Esophagus squamous epithelium (tissue), 4 donors: Measurements from ENCODE around the gene APOO.

Experiments
- CTCF ChIP-seq, 6 experiments: fragments of 450-650 bp in 4 of 6; fragments of 200-600 bp in 2 of 6; sonication (generic) in 2 of 6; IDR thresholded peaks; one replicate each; pipeline ENCODE4 v1.5.1; 2016 to 2019; ENCODE audit warnings: antibody characterized with exemption in 6 of 6, mild to moderate bottlenecking in 4 of 6, moderate library complexity in 4 of 6
- POLR2A ChIP-seq, 4 donors: fragments of 450-650 bp; IDR thresholded peaks; one replicate each; pipeline ENCODE4 v1.6.1; 2017; ENCODE audit warnings: antibody characterized with exemption in 4 of 4, mild to moderate bottlenecking in 4 of 4, moderate library complexity in 3 of 4

GRCh38 chrX:23896981-23897380 is 10.8 kb downstream of the APOO start:
- TF ChIP-seq CTCF (IDR thresholded peaks at IDR 0.05) (no peak), POLR2A (IDR thresholded peaks at IDR 0.05) (no peak)
